GM18507 (cell line): ENCODE results near the gene DRC1.
"Not testable (repeated sequence)": the region's sequence is repeated elsewhere in the genome, so short reads cannot be mapped to it uniquely, and the experiment has no call there.

Source experiments
- DNase-seq: peaks from one replicate; pipeline ENCODE4 v3.0.0; 2011; ENCODE audit warnings: low read depth; ENCODE audit not compliant: insufficient read length; ENCODE audit errors: extremely low spot score
- FAIRE-seq: peaks from 2 replicates; lab custom pipeline; 2011; peaks lifted over from hg19 to GRCh38; lab: Jason Lieb, UNC

Gene DRC1

DNA sequence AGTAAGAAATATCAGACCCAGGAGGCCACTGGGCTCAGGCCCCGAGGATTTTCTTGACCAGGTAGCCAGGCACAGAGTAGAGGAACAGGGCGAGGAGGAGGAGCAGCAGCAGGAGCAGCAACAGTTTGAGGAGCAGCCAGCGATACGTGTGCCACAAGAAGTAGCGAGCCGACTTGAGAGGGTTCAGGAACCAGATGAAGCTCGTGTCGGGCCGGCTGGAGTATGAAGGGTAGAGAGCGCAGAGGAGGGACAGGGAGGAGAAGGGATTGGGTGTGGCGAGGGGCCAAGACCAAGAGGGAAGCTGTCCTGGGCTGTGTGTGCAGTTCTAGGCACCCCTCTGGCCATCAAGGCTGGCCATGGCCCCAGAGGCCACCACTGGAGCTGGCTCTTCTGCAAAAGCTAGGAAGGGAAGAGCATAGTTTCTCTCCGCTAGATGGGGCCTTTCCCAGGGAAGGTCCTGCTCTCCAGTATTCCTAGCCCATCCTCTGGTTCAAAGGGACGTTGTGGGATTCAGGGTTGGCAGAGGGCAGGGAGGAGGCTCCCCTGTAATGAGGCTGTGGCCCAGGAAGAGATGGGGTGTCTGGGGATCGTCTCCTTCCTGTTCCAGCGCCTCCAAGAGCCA lies 58.4 kb downstream of the DRC1 start:
- DNase-seq (no peak), FAIRE-seq (no peak)

DNA sequence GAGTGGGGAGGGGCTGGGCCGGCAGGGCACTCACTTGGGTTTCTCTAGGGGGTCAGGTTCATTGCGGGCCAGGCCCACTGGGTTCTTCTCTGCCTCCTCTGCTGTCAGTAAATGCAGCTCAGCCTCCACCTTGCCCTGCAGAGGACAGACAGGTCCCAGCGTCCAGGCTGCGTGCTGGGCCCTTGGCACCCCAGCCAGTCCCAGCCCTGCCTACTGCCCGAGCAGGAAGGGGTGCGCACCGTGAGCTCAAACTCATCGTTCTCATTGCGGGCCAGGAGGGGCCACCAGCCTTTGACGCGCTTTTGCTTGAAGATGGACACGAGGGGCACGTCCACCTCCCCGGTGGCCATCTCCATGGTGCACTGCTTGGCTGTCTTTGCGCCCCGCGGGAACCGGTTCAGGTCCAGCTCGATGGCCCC lies 58.9 kb downstream of the DRC1 start:
- FAIRE-seq: no peak
- no peak for DNase-seq

DNA sequence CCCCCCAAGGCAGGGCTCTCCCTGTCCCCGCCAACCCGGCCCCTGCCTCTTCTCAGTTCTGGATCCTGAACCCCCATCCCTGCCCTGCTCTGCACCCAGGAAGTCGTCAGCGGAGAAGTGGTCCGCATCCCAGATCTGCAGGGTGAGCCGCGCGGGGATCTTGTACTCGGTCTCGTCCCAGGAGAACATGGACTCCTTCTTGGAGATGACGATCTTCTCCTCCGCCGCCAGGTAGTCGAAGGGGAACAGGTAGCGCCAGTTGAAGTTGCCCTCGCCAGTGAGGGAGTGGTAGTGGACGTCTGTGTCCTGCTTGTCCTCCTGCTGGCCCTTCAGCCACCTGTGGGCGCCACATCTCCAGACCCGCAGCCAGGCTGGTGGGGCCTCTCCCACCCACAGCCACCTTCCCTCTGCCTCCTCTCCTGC lies 59.9 kb downstream of the DRC1 start:
- FAIRE-seq (no peak), DNase-seq (no peak)

GRCh38 chr2:26462100-26462499 lies 60.4 kb downstream of the DRC1 start:
- FAIRE-seq (no peak), DNase-seq (no peak)

- no peak for FAIRE-seq
- DNase-seq: no peak
Measured at GRCh38 chr2:26462511-26463243, 61.0 kb downstream of the DRC1 start.

DNA sequence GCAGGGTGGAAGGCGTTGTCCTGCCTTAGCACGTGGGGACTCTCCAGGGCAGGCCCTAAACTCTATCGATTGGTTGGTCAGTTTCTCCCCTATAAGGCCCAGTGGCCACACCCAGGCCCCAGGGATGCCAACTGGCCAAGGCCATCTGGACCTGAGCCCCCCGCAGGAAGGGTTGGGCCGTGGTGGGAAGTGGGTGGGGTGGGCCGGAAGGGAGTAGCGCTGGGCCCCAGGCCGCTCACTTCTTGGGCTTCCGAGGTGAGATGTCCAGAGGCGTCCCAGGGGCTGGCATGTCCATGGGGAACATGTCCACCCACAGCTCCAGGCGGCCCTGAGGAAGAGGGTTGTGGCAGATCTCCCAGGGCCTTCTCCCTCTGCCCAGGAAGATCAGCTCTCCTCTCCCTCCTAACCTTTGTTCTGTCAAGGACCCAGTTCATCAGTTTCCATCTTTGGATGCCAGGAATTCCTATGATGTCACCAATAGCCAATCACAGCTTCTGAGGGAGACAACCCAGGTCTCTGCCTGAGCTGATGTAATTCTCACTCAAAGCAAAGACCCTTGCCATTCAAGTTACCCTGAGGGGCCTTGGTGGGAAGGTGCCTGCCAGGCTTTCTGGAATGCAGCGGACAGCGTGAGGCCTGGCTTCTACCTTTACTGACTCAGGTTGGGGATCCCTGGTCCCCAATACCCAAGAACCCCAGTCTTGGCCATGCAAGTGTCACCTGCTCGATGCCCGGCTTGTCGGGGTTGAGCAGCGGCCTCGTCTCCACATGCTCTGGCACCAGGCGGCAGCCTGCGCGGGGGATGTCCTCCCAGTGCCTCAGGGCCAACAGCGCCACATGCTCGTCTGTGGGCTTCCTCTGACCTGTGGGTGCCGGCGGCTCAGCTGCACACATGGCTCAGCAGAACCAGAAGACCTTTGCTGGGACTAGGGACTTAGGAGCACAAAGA lies 61.8 kb downstream of the DRC1 start:
- no peak for FAIRE-seq
- DNase-seq: no peak

DNA sequence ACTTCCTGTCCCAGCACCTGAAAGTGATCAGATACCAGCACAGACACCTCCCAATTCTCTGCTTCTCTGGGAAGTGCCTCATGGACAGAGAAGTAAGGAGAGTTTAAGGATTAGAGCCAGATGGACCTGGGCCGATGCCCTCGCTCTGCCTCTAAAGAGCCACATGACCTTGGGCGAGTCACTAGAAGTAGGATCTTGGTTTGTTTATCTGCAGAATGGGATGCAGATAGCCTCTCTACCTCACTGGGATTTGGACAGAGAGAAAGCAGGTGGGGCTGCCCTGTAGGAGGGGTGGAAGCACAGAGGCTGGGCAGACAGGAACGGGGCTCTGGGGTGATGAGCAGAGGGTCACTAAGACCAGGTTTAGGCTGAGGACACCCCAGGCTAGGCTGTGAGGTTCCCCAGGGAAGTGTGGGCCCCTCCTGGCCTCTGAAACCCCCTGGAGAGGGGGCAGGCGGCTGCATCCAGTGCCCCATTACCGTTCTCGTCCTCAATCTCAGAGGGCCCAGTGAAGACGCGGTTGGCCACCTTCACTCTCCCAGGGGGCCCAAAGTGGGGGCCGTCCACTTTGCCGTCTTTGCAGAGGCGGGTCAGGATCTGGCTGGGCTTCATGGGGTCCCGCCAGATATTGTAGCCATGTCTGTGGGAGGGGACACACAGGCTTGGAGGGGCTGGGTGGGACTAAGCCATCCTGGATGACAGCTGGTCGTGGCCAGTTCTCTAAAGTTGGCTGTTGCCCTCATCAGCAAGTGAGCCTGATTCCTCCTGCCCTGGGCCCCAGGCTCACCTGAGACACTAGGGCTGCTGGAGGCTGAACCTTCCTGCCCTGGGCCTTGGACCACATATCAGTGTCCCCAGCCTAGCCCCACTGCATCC lies 62.9 kb downstream of the DRC1 start:
- FAIRE-seq: no peak

DNA sequence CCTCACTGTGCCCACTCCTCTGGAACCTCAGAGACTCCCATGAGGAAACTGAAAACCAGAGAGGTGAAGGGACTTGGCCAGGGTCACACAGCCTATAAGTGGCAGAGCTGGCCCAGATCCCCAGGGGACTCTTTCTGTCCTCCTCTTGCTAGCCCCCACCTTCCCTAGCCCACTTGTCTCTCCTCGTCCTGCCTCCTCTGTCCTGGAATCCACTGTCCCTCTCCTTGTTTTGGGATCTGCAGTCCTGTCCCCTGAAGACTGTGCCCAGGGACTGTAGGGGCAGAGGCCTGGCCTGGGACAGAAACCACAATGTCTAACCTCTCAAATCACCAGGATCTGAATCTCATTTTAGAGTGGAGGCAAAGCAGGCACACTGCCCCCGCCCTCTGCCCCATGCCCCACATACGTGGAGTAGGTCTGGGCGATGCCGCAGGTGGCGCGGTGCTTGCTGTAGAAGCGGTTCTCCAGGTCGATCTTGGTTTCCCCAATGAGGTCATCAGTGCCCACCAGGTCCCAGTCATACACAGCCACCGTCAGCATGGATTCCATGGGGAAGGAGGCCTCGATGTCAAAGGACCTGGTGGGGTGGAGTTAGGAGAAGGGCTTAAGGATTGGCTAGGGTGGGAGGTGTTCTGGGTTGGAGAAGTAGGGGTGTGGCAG lies 63.7 kb downstream of the DRC1 start:
- FAIRE-seq (no peak), DNase-seq (no peak)

More for the DNA sequence above, 62.9 kb downstream of the DRC1 start:
- DNase-seq: no peak

- no peak for DNase-seq
- FAIRE-seq: no peak
Measured at GRCh38 chr2:26465981-26466471, 64.3 kb downstream of the DRC1 start.

GRCh38 chr2:26466662-26467310 lies 65.1 kb downstream of the DRC1 start:
- FAIRE-seq (no peak), DNase-seq (no peak)

GRCh38 chr2:26468544-26468943 lies 66.8 kb downstream of the DRC1 start:
- FAIRE-seq, DNase-seq: not testable (repeated sequence)

- FAIRE-seq (peak; percentile 89), DNase-seq (peak; percentile 53)
Measured at GRCh38 chr2:26469092-26469710, 67.5 kb downstream of the DRC1 start.

GRCh38 chr2:26469955-26470354 lies 68.2 kb downstream of the DRC1 start:
- FAIRE-seq: no peak

DNA sequence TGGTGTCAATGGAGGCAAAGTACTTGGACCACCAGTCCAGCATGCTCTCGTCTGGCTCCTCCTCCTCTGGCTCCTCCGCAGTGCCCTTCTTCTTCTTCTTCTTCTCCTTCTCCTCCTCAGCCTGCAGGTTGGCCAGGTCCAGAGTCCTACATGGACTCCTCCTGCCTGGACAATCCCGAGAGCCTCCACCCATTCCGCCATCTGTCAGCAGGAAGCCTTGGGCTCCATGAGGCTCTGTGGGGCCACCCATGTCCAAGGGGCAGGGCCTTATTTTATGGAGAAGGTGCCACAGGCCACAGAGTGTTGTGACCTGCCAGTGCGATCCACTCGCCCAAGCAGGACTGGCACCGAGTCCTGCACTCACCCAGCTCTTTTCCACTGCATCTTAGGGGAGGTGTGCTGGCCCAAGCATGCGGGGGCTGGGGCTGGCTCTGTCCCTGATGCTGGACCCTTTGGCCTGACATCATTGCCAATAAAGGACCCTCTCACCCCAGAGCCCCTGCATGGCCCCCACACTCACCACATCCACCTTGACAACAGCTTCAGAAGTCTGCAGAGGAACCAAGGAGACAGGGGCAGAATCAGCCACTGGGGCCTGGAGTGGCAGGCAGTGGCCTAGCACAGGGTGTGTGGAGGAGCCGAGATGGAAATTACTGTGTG lies 69.0 kb downstream of the DRC1 start:
- FAIRE-seq (no peak), DNase-seq (no peak)

More at GRCh38 chr2:26469955-26470354, 68.2 kb downstream of the DRC1 start:
- no peak for DNase-seq

GRCh38 chr2:26471289-26471688 lies 69.6 kb downstream of the DRC1 start:
- FAIRE-seq: no peak

DNA sequence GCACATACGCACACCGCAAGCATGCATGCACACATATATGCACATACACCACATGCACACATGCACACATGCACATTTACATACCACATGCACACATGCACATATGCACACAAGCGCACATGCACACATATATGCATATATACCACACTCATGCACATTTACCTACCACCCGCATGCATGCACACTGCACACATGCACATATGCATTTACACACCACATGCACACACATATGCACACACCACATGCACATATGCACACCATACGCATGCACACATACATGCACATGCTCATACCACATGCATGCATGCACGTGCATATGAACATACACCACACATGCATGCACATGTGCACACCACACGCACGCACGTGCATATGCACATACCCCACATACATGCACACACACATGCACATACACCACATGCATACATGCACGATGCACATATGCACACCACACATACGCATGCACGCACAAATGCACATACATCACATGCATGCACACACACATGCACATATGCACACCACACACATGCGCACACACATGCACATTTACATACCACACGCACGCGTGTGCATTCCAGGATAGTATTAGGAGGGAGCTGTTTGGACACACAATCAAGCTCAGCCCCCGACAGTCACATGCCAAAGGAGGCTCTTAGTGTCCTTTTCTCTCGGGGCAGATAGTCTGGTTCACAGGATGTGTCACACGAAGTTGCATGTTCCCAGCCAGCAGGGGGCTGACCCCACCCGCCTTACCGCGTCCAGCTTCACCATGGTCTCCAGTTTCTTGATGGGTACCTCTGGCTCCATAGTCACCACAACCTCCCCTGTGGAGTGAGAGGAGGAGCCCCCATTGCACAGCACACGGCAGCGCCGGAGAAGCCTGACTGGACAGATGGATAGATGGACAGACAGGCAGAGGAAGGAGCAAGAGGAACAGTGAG lies 70.3 kb downstream of the DRC1 start:
- no peak for FAIRE-seq
- no peak for DNase-seq

More at GRCh38 chr2:26471289-26471688, 69.6 kb downstream of the DRC1 start:
- no peak for DNase-seq
